ENCODE data around the gene FLCN. TPM values are rescaled to one million over a fixed set of nuclear protein-coding genes. Genes with fewer than 3 reads are reported as not detected.

The FLCN gene
- polyA plus RNA-seq, 1 donor from 2014 or later, result 34.0 TPM

DNA sequence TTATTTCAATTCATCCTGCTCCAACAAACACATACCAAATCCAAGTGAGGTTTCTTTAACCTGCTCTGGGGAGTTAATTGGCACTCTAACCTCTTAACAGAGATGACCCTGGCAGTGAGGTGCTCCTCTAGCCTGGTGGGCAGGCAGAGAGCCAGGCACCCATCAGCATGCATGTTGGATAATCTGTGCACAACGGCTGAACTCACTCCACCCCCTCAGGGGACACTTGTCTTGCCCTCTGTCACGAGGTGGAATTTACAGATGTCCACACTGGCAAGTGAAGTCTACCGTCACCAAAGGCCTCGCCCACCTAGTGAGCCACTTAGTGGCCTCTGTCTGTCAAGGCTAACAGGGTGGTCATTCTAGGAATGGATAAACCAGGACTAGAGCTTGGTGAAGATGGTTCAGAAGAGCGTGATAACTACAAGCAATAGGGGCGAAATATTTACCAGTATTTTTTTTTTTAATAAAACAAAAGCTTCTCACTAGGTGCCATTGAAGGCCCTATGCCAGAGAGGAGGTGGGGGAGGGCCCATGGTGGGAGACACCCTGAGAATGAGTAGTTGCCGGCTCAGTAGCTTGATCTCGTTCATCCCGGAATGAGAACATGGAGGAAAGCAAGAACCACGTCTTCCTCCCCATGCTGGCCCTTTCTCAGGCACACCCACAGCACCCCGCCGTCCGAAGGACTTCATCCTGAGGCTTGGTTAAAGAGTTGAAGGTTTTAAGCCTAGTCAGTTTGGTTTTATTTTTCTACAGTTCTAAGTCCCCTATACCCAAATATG, 56.0 kb downstream of the FLCN start:
- Histone ChIP-seq H3K27me3 (ENCODE audit: insufficient read depth, low read depth, low read length) (no peaks in the 10 kb centered on the region), H3K4me3 (ENCODE audit: low read length) (no peak overlapping the region), H3K4me2 (ENCODE audit: low read length) (no peak overlapping the region), H2AFZ (ENCODE audit: low read depth, low read length) (no peak overlapping the region), H4K20me1 (ENCODE audit: insufficient read depth) (no peaks in the 10 kb centered on the region), H3K9me2 (ENCODE audit: insufficient read depth, low read length) (no peaks in the 10 kb centered on the region), H3K27ac (ENCODE audit: low read length) (no peak overlapping the region), H3K36me3 (ENCODE audit: insufficient read depth, low read length) (peaks cover 16% of the 10 kb centered on the region), H3K79me2 (replicated peaks; ENCODE audit: insufficient read depth, low read length) (no peaks in the 10 kb centered on the region), H3K9ac (ENCODE audit: low read length) (no peak overlapping the region), H3F3A (ENCODE audit: insufficient read depth, low read length, poor library complexity, severe bottlenecking) (no peaks in the 10 kb centered on the region), H3K9me3 (ENCODE audit: low read length) (no peaks in the 10 kb centered on the region)
- TF ChIP-seq EP300 (conservative IDR thresholded peaks at IDR 0.05; ENCODE audit: poor library complexity, severe bottlenecking) (no peak), RAD21 (conservative IDR thresholded peaks at IDR 0.05) (no peak), POLR2AphosphoS5 (IDR thresholded peaks at IDR 0.05) (no peak), SMC3 (conservative IDR thresholded peaks at IDR 0.05; ENCODE audit: poor library complexity) (no peak), MXI1 (conservative IDR thresholded peaks at IDR 0.05; ENCODE audit: poor library complexity, severe bottlenecking) (no peak), TAF1 (IDR thresholded peaks at IDR 0.05; ENCODE audit: low read depth) (no peak), EZH2 (IDR thresholded peaks at IDR 0.05; ENCODE audit: borderline replicate concordance, insufficient read depth, low read length, poor library complexity, severe bottlenecking) (no peak)
- TF ChIP-seq, protein P1, sequence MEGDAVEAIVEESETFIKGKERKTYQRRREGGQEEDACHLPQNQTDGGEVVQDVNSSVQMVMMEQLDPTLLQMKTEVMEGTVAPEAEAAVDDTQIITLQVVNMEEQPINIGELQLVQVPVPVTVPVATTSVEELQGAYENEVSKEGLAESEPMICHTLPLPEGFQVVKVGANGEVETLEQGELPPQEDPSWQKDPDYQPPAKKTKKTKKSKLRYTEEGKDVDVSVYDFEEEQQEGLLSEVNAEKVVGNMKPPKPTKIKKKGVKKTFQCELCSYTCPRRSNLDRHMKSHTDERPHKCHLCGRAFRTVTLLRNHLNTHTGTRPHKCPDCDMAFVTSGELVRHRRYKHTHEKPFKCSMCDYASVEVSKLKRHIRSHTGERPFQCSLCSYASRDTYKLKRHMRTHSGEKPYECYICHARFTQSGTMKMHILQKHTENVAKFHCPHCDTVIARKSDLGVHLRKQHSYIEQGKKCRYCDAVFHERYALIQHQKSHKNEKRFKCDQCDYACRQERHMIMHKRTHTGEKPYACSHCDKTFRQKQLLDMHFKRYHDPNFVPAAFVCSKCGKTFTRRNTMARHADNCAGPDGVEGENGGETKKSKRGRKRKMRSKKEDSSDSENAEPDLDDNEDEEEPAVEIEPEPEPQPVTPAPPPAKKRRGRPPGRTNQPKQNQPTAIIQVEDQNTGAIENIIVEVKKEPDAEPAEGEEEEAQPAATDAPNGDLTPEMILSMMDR (IDR thresholded peaks at IDR 0.05; ENCODE audit: poor library complexity, severe bottlenecking), result no peak
- TF ChIP-seq, protein P2, sequence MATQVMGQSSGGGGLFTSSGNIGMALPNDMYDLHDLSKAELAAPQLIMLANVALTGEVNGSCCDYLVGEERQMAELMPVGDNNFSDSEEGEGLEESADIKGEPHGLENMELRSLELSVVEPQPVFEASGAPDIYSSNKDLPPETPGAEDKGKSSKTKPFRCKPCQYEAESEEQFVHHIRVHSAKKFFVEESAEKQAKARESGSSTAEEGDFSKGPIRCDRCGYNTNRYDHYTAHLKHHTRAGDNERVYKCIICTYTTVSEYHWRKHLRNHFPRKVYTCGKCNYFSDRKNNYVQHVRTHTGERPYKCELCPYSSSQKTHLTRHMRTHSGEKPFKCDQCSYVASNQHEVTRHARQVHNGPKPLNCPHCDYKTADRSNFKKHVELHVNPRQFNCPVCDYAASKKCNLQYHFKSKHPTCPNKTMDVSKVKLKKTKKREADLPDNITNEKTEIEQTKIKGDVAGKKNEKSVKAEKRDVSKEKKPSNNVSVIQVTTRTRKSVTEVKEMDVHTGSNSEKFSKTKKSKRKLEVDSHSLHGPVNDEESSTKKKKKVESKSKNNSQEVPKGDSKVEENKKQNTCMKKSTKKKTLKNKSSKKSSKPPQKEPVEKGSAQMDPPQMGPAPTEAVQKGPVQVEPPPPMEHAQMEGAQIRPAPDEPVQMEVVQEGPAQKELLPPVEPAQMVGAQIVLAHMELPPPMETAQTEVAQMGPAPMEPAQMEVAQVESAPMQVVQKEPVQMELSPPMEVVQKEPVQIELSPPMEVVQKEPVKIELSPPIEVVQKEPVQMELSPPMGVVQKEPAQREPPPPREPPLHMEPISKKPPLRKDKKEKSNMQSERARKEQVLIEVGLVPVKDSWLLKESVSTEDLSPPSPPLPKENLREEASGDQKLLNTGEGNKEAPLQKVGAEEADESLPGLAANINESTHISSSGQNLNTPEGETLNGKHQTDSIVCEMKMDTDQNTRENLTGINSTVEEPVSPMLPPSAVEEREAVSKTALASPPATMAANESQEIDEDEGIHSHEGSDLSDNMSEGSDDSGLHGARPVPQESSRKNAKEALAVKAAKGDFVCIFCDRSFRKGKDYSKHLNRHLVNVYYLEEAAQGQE (IDR thresholded peaks at IDR 0.05; ENCODE audit: borderline replicate concordance), result no peak

DNA sequence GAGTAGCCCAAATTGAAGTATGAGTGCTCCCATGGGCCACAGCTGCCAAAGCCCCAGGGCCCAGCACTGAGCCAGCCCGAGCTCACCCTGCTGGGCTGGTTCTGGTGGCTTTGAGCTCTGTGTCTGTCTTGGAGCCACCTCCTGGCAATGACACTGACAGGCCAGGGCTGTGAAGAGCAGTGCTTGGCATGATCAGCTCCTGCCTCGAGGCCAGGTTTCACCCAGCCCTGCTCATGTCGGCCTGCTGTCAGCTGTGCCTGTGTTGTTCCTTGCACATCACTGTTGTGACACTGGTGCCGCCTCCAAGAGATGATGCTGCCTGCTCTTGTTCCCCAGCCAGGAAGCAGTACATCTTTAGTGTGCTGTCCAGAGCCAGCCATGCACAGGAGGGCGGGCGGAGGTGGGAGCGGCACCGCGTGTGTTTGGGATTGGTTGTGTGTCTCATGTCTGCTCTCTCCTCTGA, 56.8 kb downstream of the FLCN start:
- Histone ChIP-seq H3K9me3 (ENCODE audit: low read length) (no peaks in the 10 kb centered on the region), H3F3A (ENCODE audit: insufficient read depth, low read length, poor library complexity, severe bottlenecking) (no peaks in the 10 kb centered on the region), H3K4me2 (ENCODE audit: low read length) (no peak overlapping the region), H3K27me3 (ENCODE audit: insufficient read depth, low read depth, low read length) (no peaks in the 10 kb centered on the region), H2AFZ (ENCODE audit: low read depth, low read length) (no peak overlapping the region), H3K4me3 (ENCODE audit: low read length) (no peak overlapping the region), H4K20me1 (ENCODE audit: insufficient read depth) (no peaks in the 10 kb centered on the region), H3K9me2 (ENCODE audit: insufficient read depth, low read length) (no peaks in the 10 kb centered on the region), H3K9ac (ENCODE audit: low read length) (no peak overlapping the region), H3K27ac (ENCODE audit: low read length) (no peak overlapping the region), H3K36me3 (ENCODE audit: insufficient read depth, low read length) (peaks cover 16% of the 10 kb centered on the region), H3K79me2 (replicated peaks; ENCODE audit: insufficient read depth, low read length) (no peaks in the 10 kb centered on the region)
- TF ChIP-seq EZH2 (IDR thresholded peaks at IDR 0.05; ENCODE audit: borderline replicate concordance, insufficient read depth, low read length, poor library complexity, severe bottlenecking) (no peak), TAF1 (IDR thresholded peaks at IDR 0.05; ENCODE audit: low read depth) (no peak), SMC3 (conservative IDR thresholded peaks at IDR 0.05; ENCODE audit: poor library complexity) (no peak), MXI1 (conservative IDR thresholded peaks at IDR 0.05; ENCODE audit: poor library complexity, severe bottlenecking) (no peak), POLR2AphosphoS5 (IDR thresholded peaks at IDR 0.05) (no peak), EP300 (conservative IDR thresholded peaks at IDR 0.05; ENCODE audit: poor library complexity, severe bottlenecking) (no peak), RAD21 (conservative IDR thresholded peaks at IDR 0.05) (no peak)
- TF ChIP-seq, protein P2 (IDR thresholded peaks at IDR 0.05; ENCODE audit: borderline replicate concordance), result no peak
- TF ChIP-seq, protein P1 (IDR thresholded peaks at IDR 0.05; ENCODE audit: poor library complexity, severe bottlenecking), result no peak

All from neural cell (in vitro differentiated cells).